OCI-LY7 (cell line): ENCODE data around the gene ATP6V0D1. TPM values are rescaled to one million over a fixed set of nuclear protein-coding genes. Genes with fewer than 3 reads are reported as not detected.

Experiments
- BruUV-seq: library from RNA; stranded (reverse); fragments of 400-500 nt; replicated peaks from 2 replicates; lab custom pipeline; 2021; lab: Mats Ljungman, UMichigan
- CTCF ChIA-PET: fragments of 300-600 bp; sonication (Branson Sonifier 250); formaldehyde crosslinking; loops from one replicate; lab custom pipeline; 2022; ENCODE audit warnings: antibody characterized with exemption; ENCODE audit not compliant: unreplicated experiment; lab: Charles Lee
- POLR2A ChIA-PET: fragments of 300-600 bp; sonication (Branson Sonifier 250); formaldehyde crosslinking; loops from one replicate; lab custom pipeline; 2022; ENCODE audit warnings: antibody characterized with exemption; lab: Charles Lee
- DNase-seq: peaks from one replicate; pipeline ENCODE4 v3.0.0-alpha.2; 2015; ENCODE audit warnings: low spot score
- H2AFZ ChIP-seq: fragments of 200-600 bp; sonication (generic), shearing (Covaris generic); 2 replicates; pipeline ENCODE4 v1.6.1; 2014; ENCODE audit warnings: mild to moderate bottlenecking, antibody characterized with exemption, low read length, moderate library complexity
- H3K27ac ChIP-seq: fragments of 200-600 bp; sonication (generic); 2 replicates; pipeline ENCODE4 v1.5.1; 2014; ENCODE audit warnings: mixed run types, low read depth, mild to moderate bottlenecking, moderate library complexity, low read length, inconsistent platforms; ENCODE audit not compliant: poor library complexity, severe bottlenecking
- H3K36me3 ChIP-seq: fragments of 200-600 bp; sonication (generic); 2 replicates; pipeline ENCODE4 v1.6.1; 2014; ENCODE audit warnings: mild to moderate bottlenecking, antibody characterized with exemption, low read length, moderate library complexity, mixed read lengths; ENCODE audit not compliant: insufficient read depth
- H3K4me1 ChIP-seq: fragments of 200-600 bp; sonication (generic); 2 replicates; pipeline ENCODE4 v1.5.1; 2014; ENCODE audit warnings: mild to moderate bottlenecking, low read length; ENCODE audit not compliant: insufficient read depth, poor library complexity, severe bottlenecking
- H3K4me2 ChIP-seq: fragments of 200-600 bp; sonication (generic); 2 replicates; pipeline ENCODE4 v1.6.1; 2014; ENCODE audit warnings: mild to moderate bottlenecking, low read length
- H3K4me3 ChIP-seq: fragments of 200-600 bp; sonication (generic); 2 replicates; pipeline ENCODE4 v1.5.1; 2014; ENCODE audit warnings: mild to moderate bottlenecking, low read depth, low read length; ENCODE audit not compliant: poor library complexity, severe bottlenecking
- H3K79me2 ChIP-seq: fragments of 200-600 bp; sonication (generic); 2 replicates; pipeline ENCODE4 v1.6.1; 2016; ENCODE audit warnings: low read depth, mild to moderate bottlenecking, low read length, moderate library complexity, mixed read lengths; ENCODE audit not compliant: insufficient read depth
- H3K9me2 ChIP-seq: fragments of 200-600 bp; sonication (generic); 2 replicates; pipeline ENCODE4 v1.6.1; 2016; ENCODE audit warnings: mild to moderate bottlenecking, low read length, mixed read lengths; ENCODE audit not compliant: insufficient read depth
- H3K9me3 ChIP-seq: fragments of 200-600 bp; sonication (generic); 2 replicates; pipeline ENCODE4 v1.6.1; 2014; ENCODE audit warnings: mild to moderate bottlenecking, mixed run types, low read length, mixed read lengths
- H4K20me1 ChIP-seq: fragments of 200-600 bp; sonication (generic); 2 replicates; pipeline ENCODE4 v1.6.1; 2014; ENCODE audit warnings: mild to moderate bottlenecking, antibody characterized with exemption, low read length, moderate library complexity, mixed read lengths; ENCODE audit not compliant: insufficient read depth
- EZH2phosphoT487 ChIP-seq: fragments of 200-600 bp; sonication (generic); IDR thresholded peaks from 2 replicates; pipeline ENCODE4 v1.6.1; 2018; ENCODE audit warnings: low read depth, borderline replicate concordance, mild to moderate bottlenecking, mixed run types, antibody characterized with exemption, low read length, moderate library complexity, mixed read lengths
- intact Hi-C: fragments of 100-400 bp; cut with micrococcal nuclease; formaldehyde crosslinking; loops from one replicate; pipeline ENCODE4 v1.10.0; 2022; ENCODE audit not compliant: unreplicated experiment
- total RNA-seq, 2 experiments: library from RNA; depleted of rRNA in 1 of 2; stranded (reverse); fragments of >200 nt in 1 of 2; shearing (Covaris generic) in 1 of 2; gene quantifications; 2 replicates each; pipeline ENCODE4 v1.2.3, GENCODE V29; 2014 to 2022
- TF ChIP-seq, protein P1 (sequence below): fragments of 200-600 bp; sonication (generic); conservative IDR thresholded peaks from 2 replicates; pipeline ENCODE4 v1.5.1; 2014; ENCODE audit warnings: mild to moderate bottlenecking, antibody characterized with exemption, low read length, moderate library complexity, mixed read lengths

Gene ATP6V0D1
- total RNA-seq, 2 experiments from 2014 or later = 24.4 to 38.0 TPM

DNA sequence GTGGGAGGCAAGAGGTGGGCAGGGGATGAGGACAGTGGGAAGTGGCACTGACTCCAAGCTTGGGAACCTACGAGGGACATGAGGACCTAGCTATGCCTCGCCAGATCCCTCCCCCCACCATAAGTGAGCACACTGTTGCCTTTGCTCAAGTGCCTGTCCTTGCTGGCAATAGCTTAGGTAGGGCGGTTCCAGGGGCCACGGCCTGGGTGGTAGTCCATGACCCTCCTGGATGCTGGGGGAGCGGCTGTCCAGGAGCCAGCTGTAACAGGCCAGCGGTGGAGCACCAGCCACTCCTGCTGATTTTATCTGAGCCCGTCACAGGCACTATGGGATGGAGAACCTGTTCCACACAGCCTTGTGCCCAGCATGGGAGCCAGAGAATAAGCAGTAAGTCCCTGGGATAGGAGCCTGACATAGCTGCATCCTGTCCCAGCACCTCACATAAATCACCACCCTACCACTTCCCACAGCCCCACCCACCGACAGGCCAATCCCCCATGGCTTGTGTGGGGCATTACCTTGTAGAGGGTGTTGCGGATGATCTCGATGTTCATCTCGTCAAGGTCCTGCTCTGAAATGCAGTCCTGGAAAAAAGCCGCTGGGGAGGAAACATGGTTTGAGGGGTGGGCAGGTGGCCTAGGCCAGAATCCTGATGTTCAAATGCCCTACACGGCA, 38.2 kb downstream of the ATP6V0D1 start:
- no peaks in the 10 kb centered on the region for H3K9me2 ChIP-seq
- H3K36me3 ChIP-seq = peaks cover 10% of the 10 kb centered on the region; the same call in 1 of the 2 replicates
- ChIA-PET POLR2A (interaction anchor here (0.5 kb wide), 1 partner anchor 325 kb away, joined by 4 read pairs; no protein-coding TSS in a partner anchor), CTCF (no interaction called here)
- no peak for DNase-seq
- H3K4me3 ChIP-seq = no peak overlapping the region
- H3K4me2 ChIP-seq = no peak overlapping the region
- no peaks in the 10 kb centered on the region for H4K20me1 ChIP-seq
- H2AFZ ChIP-seq = no peak overlapping the region
- H3K79me2 ChIP-seq = no peaks in the 10 kb centered on the region
- no peaks in the 10 kb centered on the region for H3K9me3 ChIP-seq
- H3K4me1 ChIP-seq = no peaks in the 10 kb centered on the region
- TF ChIP-seq, protein P1, sequence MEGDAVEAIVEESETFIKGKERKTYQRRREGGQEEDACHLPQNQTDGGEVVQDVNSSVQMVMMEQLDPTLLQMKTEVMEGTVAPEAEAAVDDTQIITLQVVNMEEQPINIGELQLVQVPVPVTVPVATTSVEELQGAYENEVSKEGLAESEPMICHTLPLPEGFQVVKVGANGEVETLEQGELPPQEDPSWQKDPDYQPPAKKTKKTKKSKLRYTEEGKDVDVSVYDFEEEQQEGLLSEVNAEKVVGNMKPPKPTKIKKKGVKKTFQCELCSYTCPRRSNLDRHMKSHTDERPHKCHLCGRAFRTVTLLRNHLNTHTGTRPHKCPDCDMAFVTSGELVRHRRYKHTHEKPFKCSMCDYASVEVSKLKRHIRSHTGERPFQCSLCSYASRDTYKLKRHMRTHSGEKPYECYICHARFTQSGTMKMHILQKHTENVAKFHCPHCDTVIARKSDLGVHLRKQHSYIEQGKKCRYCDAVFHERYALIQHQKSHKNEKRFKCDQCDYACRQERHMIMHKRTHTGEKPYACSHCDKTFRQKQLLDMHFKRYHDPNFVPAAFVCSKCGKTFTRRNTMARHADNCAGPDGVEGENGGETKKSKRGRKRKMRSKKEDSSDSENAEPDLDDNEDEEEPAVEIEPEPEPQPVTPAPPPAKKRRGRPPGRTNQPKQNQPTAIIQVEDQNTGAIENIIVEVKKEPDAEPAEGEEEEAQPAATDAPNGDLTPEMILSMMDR = no peak
- TF ChIP-seq EZH2phosphoT487 = no peak
- BruUV-seq = no TSS peak
- intact Hi-C loops = no loop called here
- H3K27ac ChIP-seq = no peak overlapping the region

DNA sequence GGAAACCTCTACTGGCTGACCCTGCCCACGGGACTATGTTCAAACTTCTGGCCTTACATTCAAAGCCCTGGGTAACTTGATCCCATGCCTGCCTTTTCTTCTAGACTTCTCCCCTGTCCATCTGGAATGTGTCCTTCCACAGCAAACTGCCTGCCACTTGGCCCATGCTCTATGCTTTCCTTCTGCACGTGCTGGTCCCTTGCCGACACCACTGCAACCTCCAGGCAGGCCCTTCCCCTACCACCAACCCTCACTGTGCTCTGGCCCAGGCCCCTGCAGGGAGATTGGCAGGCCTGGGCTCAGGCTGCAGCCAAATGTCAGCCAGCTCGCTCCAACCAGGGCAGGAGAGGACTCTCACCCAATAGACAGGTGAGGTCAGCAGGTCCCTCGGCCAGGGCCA, 39.0 kb downstream of the ATP6V0D1 start:
- no peak for DNase-seq
- Histone ChIP-seq H3K9me2 (no peaks in the 10 kb centered on the region), H4K20me1 (no peaks in the 10 kb centered on the region), H3K79me2 (no peaks in the 10 kb centered on the region), H3K4me1 (no peaks in the 10 kb centered on the region), H3K36me3 (peaks cover 11% of the 10 kb centered on the region; the same call in 1 of the 2 replicates), H2AFZ (no peak overlapping the region), H3K4me3 (no peak overlapping the region), H3K4me2 (no peak overlapping the region), H3K9me3 (no peaks in the 10 kb centered on the region), H3K27ac (no peak overlapping the region)
- CTCF ChIA-PET = no interaction called here
- TF ChIP-seq EZH2phosphoT487 = no peak
- TF ChIP-seq, protein P1 = no peak
- no TSS peak for BruUV-seq
- intact Hi-C loops = no loop called here
- POLR2A ChIA-PET = no interaction called here

DNA sequence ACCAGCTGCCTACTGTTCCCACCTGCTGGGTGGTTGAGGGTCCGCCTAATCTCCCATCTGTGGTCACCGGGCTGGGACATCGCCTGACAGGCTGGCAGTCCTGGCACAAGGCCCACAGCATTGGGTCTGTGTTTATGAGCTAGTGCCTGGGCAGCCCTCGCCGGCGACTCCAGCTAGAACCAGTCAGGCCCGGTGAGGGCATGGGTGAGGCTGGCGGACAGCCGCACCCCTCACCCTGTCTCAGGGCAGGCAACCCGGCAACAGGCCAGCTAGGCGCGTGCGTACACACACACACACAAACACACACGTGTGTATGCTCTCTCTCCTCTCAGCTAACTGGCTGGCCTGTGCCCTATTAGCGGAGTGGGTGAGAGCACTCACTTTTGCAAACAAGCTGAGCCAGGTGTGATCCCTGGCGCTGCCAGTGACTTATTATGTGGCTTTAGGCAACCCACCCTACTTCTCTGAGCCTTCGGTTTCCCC, 39.6 kb downstream of the ATP6V0D1 start:
- intact Hi-C loops = no loop called here
- H3K27ac ChIP-seq = no peak overlapping the region
- H3K4me2 ChIP-seq = no peak overlapping the region
- BruUV-seq = no TSS peak
- no peak overlapping the region for H3K4me3 ChIP-seq
- no peak for DNase-seq
- peaks cover 11% of the 10 kb centered on the region; the same call in 1 of the 2 replicates for H3K36me3 ChIP-seq
- no peaks in the 10 kb centered on the region for H3K9me3 ChIP-seq
- no peaks in the 10 kb centered on the region for H3K79me2 ChIP-seq
- TF ChIP-seq, protein P1 = no peak
- H3K4me1 ChIP-seq = no peaks in the 10 kb centered on the region
- H3K9me2 ChIP-seq = no peaks in the 10 kb centered on the region
- CTCF ChIA-PET = no interaction called here
- no peaks in the 10 kb centered on the region for H4K20me1 ChIP-seq
- no peak overlapping the region for H2AFZ ChIP-seq
- POLR2A ChIA-PET = no interaction called here
